Measurements from ENCODE around the gene C1QTNF6. TPM values are rescaled to one million over a fixed set of nuclear protein-coding genes. Genes with fewer than 3 reads are reported as not detected.
"Not testable (repeated sequence)": the region's sequence is repeated elsewhere in the genome, so short reads cannot be mapped to it uniquely, and the experiment has no call there.

C1QTNF6 gene
- total RNA-seq, 2 donors from 2014 or later, result 9.9 to 14.2 TPM

DNA sequence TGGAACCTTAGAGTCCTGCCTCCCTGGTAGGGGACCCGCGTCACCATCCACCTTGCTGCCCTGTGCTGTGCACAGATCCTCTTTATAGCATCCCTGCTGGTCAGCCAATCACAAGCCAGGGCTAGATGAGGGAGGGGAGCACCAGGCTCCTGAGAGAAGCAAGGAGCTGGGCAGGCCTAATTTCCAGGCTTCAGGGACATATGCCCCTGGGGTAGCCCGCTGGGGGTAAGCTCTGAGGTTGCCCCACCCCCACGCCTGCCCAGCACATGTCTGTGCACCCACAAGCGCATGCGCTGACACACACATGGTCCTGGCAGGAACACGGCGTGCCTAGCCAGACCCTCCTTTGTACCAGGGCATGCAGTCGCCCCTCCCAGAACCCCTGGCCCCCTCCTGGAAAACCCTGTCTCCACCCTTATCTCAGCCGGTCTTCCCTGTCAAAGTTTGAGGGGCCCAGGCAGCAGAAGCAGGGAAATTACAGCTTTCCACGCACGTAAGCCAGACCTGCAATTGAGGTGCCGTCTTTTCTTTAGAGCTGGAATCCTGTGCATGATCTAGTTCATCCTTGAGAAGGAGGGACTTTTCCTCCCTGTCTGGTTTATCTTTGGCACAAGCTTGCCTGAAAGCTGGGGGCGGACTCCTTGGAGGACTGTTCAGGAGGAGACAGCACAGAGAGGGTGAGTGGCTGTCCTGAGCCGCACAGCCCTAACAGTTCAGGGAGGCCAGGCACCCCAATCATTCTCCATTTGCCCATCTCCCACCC is 22.2 kb upstream of the C1QTNF6 start:
- DNase-seq, result no peak
- intact Hi-C loops (cut with DNase I, micrococcal nuclease), result no loop called here
- no peak for ATAC-seq

- ATAC-seq (no peak), DNase-seq (no peak)
- intact Hi-C loops (cut with DNase I, micrococcal nuclease), result no loop called here
These were observed 21.2 kb upstream of the C1QTNF6 start for GRCh38 chr22:37209140-37209845.

DNA sequence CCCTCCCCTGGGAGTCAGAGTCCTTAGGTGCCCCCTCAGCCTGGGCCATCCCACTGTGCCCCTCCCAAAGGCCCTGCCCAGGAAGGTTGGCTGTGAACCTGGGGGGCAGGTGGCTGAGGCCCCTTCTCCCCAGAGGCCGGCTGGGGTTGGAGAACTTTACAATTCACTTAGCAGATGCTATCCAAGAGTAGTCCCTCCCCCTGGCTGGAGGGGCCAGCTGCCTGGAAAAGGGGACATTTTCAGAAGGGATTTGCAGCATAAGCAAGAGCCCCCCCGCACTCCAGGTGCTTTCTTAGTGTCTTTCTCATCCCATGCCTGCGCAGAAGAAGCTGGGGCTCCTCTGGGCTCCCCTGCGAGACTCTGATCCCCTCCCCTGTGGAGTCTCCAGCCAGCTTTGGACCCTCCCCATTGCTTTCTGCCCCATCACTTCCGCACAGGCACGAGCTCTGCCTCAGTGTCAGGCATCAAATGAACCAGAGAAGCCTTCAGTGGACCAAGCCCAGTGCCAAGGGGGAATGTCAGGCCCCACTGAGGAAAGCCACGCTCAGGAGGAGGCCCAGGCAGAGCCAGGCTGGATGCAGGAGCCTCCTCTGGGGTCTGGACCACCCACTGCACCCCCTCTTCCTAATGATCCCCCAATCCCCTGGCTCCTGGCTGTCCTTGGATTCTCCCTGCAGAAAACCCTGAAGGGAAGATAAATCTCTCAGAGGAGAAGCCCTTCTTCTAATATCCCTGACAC is 20.5 kb upstream of the C1QTNF6 start:
- intact Hi-C loops (cut with DNase I, micrococcal nuclease), result no loop called here
- DNase-seq (no peak), ATAC-seq (no peak)

- ATAC-seq (no peak), DNase-seq (no peak)
- intact Hi-C loops (cut with DNase I, micrococcal nuclease), result no loop called here
These were observed 19.9 kb upstream of the C1QTNF6 start for GRCh38 chr22:37207981-37208380.

- intact Hi-C loops (cut with DNase I, micrococcal nuclease), result no loop called here
- no peak for ATAC-seq
- no peak for DNase-seq
These were observed 19.1 kb upstream of the C1QTNF6 start for GRCh38 chr22:37206841-37207821.

- DNase-seq (no peak), ATAC-seq (no peak)
- intact Hi-C loops (cut with DNase I, micrococcal nuclease), result no loop called here
These were observed 18.2 kb upstream of the C1QTNF6 start for GRCh38 chr22:37206118-37206840.

DNA sequence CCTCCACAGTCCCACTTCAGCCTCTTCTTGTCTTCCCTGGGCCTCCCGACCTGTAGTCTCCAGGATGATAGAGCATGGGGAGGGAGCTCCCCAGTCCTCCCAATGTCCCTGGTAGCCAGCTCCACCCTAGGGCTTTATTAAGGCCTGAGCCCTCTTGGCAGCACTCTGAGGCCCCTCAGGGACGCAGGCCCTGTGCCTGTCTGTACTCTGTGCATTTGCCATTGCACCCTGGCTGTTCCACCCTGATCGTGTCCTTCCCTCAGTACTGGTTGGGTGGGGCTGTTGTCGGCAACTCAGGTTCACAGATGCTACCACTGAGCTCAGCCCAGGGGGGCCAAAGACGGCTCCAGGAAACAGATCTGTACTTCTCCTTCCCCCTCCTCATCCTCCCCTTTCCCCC is 17.0 kb upstream of the C1QTNF6 start:
- DNase-seq (no peak), ATAC-seq (no peak)
- intact Hi-C loops (cut with DNase I, micrococcal nuclease), result no loop called here

GRCh38 chr22:37204045-37204655 is 16.1 kb upstream of the C1QTNF6 start:
- no peak for DNase-seq
- intact Hi-C loops (cut with DNase I, micrococcal nuclease), result loop anchor here in 1 of 2 donors (5.0 kb wide), 1 partner anchor 37 kb away; no protein-coding TSS in a partner anchor

GRCh38 chr22:37203354-37204044 is 15.5 kb upstream of the C1QTNF6 start:
- intact Hi-C loops (cut with DNase I, micrococcal nuclease), result loop anchor here in 1 of 2 donors (5.0 kb wide), 1 partner anchor 36 kb away; no protein-coding TSS in a partner anchor
- ATAC-seq (no peak), DNase-seq (no peak)

More at GRCh38 chr22:37204045-37204655, 16.1 kb upstream of the C1QTNF6 start:
- ATAC-seq, result no peak

- DNase-seq (no peak), ATAC-seq (no peak)
- intact Hi-C loops (cut with DNase I, micrococcal nuclease), result loop anchor here in 1 of 2 donors (5.0 kb wide), 1 partner anchor 35 kb away; no protein-coding TSS in a partner anchor
These were observed 14.7 kb upstream of the C1QTNF6 start for GRCh38 chr22:37202716-37203115.

DNA sequence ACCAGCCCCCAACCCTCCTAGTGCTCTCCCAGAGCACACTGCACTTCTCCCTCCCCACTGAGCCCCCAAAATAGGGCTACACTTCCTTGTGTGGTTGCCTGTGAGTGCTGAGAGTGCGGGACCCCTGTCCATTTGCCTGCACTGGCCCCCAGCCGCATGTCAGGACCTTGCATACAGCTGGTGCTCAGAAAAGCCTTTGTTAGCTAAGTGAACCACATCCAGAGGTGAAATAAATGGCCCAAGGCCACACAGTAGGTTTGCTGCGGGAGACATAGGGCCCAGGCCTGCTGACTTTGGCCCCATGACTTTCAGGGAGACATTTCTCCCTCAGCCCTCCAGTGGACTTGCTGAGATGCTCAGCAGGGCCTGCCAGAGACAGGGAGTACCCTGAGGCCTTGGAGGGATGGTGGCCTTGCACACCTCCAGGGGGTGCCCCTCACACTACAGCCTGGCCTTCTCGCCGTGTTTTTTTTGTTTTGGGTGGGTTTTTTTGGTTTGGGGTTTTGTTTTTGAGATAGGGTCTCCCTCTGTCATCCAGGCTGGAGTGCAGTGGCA is 14.0 kb upstream of the C1QTNF6 start:
- intact Hi-C loops (cut with DNase I, micrococcal nuclease), result loop anchor here in 1 of 2 donors (5.0 kb wide), 1 partner anchor 35 kb away; no protein-coding TSS in a partner anchor
- ATAC-seq (no peak), DNase-seq (no peak)

GRCh38 chr22:37201443-37201820 is 13.4 kb upstream of the C1QTNF6 start:
- ATAC-seq, DNase-seq: not testable (repeated sequence)
- intact Hi-C loops (cut with DNase I, micrococcal nuclease), result loop anchor here in 1 of 2 donors (5.0 kb wide), 1 partner anchor 34 kb away; no protein-coding TSS in a partner anchor

- no peak for DNase-seq
- intact Hi-C loops (cut with DNase I, micrococcal nuclease), result loop anchor here in 1 of 2 donors (5.0 kb wide), 1 partner anchor 32 kb away; no protein-coding TSS in a partner anchor
- ATAC-seq, result peak; percentile 14
These were observed 11.7 kb upstream of the C1QTNF6 start for GRCh38 chr22:37199760-37200108.

- DNase-seq (peak; percentile 97 to 99), ATAC-seq (peak; percentile 81)
- intact Hi-C loops (cut with DNase I, micrococcal nuclease), result no loop called here
These were observed 11.2 kb upstream of the C1QTNF6 start for GRCh38 chr22:37199103-37199759.

DNA sequence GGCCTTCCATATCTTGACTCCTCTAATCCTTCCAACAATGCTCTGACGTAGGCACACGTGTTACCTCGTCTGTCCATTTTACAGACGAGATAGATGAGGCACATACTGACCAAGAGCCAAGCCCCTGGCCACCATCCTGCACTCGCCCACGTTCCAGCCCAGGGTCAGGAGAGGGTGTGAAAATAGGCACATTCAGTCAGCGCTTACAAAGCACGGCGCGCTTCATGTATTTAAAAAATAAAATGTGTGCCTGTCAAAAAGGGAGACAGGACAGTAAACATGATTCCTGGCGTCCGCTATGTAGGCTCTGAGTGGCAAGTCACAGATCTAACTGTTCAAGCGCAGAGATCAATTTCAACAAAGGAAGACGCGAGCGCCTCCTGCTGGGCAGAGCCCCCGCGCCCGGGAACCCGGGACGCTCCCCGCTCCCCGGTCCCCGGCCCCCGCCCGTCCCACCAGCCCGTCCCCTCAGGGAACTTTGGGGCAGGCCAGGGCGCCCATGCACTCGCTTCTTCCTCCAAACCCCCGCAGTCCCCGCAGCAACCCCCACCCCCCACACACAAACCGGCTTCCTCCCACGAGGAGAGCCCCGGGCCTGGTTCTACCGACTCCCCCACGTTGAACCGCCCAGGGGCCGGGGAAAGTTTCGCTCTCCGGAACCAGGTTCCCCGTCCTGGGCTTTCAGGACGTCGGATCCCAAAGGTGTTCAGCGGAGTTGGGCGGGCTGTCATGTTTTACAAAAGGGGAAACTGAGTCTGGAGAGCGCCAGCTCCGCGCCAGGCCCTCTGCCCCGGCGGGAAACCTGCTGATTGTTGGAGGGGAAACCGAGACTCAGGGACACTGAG is 10.4 kb upstream of the C1QTNF6 start:
- DNase-seq (peak; percentile 80 to 96), ATAC-seq (peak; percentile 55)
- intact Hi-C loops (cut with DNase I, micrococcal nuclease), result no loop called here
